Central memory CD8-positive, alpha-beta T cell (primary cell): ENCODE measurements around the gene IFNL4.

Experiments
- ATAC-seq: fragments of 150-1000 bp; cut with Tn5 transposase; replicated peaks from 2 replicates; pipeline ENCODE4 v1.10.0; 2022; ENCODE audit warnings: mild to moderate bottlenecking, moderate FRiP score, moderate number of reproducible peaks; ENCODE audit not compliant: poor library complexity, severe bottlenecking; ENCODE audit errors: extremely low read depth
- DNase-seq, 2 donors: peaks; one replicate each; pipeline ENCODE4 v3.0.0; 2021; ENCODE audit warnings: low spot score in 2 of 2
- H3K27ac Mint-ChIP-seq: one replicate; pipeline ENCODE4 v1.8.0; 2022; ENCODE audit warnings: low read depth, mild to moderate bottlenecking, moderate library complexity, mixed read lengths
- H3K27me3 Mint-ChIP-seq: one replicate; pipeline ENCODE4 v1.8.0; 2022; ENCODE audit warnings: mixed read lengths
- H3K36me3 Mint-ChIP-seq: one replicate; pipeline ENCODE4 v1.8.0; 2022; ENCODE audit warnings: mild to moderate bottlenecking, moderate library complexity, mixed read lengths; ENCODE audit not compliant: insufficient read depth
- H3K4me1 Mint-ChIP-seq: one replicate; pipeline ENCODE4 v1.8.0; 2022; ENCODE audit warnings: mixed read lengths
- H3K4me3 Mint-ChIP-seq: one replicate; pipeline ENCODE4 v1.8.0; 2022; ENCODE audit warnings: mild to moderate bottlenecking, moderate library complexity, mixed read lengths
- H3K9me3 Mint-ChIP-seq: one replicate; pipeline ENCODE4 v1.8.0; 2022; ENCODE audit warnings: mixed read lengths

Gene IFNL4

DNA sequence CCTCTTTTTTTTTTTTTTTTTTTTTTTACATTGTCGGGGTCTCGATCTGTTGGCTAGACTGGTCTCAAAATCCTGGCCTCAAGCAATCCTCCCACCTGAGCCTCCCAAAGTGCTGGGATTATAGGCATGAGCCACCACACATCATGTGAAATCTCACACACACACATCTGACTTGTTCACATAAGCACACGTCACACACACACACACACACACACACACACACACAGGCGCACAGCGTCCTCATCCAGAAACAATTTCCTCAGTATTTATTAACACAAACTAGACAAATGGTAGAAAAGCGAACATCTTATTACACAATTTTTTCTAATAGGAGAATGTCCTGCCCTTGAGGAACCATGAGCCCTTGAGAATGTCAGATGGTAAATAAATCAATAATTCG, 39.5 kb downstream of the IFNL4 start:
- no peak overlapping the region for H3K4me3 Mint-ChIP-seq
- H3K36me3 Mint-ChIP-seq: no peaks in the 10 kb centered on the region
- H3K4me1 Mint-ChIP-seq: no peaks in the 10 kb centered on the region
- no peak overlapping the region for H3K27ac Mint-ChIP-seq
- H3K9me3 Mint-ChIP-seq: no peaks in the 10 kb centered on the region
- H3K27me3 Mint-ChIP-seq: peaks cover 9% of the 10 kb centered on the region
- ATAC-seq (no peak), DNase-seq (no peak)

DNA sequence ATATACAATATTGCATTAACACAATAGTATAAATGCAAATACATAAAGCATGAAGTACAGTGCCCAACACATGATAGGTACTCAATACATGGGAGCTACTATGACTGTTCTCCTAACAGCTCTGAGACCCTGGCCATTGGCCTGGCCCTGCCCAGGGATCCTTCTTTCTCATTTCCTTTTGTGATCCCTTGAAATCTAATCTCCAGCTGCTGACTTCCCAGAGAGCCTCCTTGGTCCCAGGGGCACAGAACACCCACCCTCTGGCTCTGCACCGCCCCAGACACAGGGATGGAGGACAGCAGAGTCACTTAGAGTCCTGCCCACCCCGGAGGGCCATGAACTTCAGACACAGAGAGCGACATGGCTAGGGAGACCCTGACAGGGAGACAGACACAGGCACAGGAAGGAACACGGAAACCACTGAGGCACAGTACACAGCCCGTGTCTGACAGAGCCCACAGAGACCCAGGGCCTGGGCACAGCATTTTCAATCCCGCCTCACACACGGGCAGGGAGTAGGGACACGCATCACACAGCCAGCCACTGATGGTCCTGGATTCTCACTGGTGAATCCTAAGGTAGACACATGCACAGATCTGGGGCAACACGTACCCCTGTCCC, 40.4 kb downstream of the IFNL4 start:
- peaks cover 18% of the 10 kb centered on the region for H3K27me3 Mint-ChIP-seq
- H3K36me3 Mint-ChIP-seq: no peaks in the 10 kb centered on the region
- H3K4me3 Mint-ChIP-seq: no peak overlapping the region
- no peaks in the 10 kb centered on the region for H3K9me3 Mint-ChIP-seq
- ATAC-seq (no peak), DNase-seq (no peak)
- no peaks in the 10 kb centered on the region for H3K4me1 Mint-ChIP-seq
- H3K27ac Mint-ChIP-seq: no peak overlapping the region

DNA sequence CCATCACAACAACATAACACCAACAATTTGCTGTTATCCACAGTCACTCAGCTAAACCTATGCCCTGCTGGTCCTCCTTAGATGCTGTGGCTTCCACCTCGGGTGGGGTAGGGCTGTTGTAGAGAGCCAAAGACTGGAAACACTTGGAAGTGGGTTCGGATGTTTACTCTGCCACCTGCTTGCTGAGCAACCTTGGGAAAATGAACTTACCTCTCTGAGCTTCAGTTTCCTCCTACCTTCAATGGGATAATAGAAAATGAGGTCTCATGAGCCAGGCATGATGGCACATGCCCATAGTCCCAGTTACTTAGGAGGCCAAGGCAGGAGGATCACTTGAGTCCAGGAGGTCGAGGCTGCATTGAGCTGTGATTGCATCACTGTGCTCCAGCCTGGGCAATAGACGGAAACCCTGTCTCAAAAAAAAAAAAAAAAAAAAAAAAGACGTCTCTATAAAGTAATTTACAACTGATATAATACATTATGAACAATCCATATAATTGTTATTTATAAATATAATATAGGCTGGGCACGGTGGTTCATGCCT, 41.3 kb downstream of the IFNL4 start:
- DNase-seq (no peak), ATAC-seq (no peak)
- Mint-ChIP-seq H3K4me1 (no peaks in the 10 kb centered on the region), H3K27me3 (peaks cover 27% of the 10 kb centered on the region), H3K4me3 (no peak overlapping the region), H3K36me3 (no peaks in the 10 kb centered on the region), H3K27ac (no peak overlapping the region), H3K9me3 (no peaks in the 10 kb centered on the region)

DNA sequence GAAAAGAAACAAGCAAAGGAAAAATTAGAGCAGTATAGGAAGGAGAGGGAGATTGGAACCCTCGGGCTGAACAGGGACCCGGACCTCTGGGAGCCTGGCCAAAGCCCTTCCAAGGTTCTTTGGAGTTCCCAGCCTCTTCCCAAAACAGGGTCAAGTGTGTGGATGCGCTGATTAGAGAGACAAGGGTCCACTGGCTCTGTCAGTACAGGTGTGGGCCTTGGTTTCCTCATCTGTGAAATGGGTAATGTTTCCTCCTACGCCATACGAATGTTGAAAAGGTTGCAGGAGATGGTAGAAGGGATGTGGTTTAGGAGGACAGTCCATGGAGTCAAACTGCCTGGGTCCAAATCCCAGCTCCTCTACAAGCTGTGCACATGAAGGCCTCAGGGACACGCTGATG, 42.5 kb downstream of the IFNL4 start:
- Mint-ChIP-seq H3K4me3 (no peak overlapping the region), H3K27me3 (peaks cover 40% of the 10 kb centered on the region)

DNA sequence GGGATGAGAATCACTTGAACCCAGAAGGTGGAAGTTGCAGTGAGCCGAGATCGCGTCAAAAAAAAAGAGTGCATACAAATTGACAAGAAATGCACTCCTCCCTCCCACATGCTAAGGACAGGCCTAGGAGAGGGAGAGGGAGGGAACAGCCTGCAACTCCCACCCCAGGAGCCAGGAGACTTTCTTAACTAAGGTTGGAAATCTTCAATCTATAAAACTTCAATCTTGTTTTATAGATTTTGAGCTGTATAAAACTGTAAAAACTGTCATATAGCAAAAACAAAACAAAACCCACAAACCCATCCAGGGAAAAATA, 43.2 kb downstream of the IFNL4 start:
- H3K36me3 Mint-ChIP-seq: no peaks in the 10 kb centered on the region
- peak overlapping the region; percentile 59 for H3K27ac Mint-ChIP-seq
- DNase-seq: no peak
- ATAC-seq: no peak
- peaks cover 47% of the 10 kb centered on the region for H3K27me3 Mint-ChIP-seq
- H3K4me1 Mint-ChIP-seq: no peaks in the 10 kb centered on the region
- H3K9me3 Mint-ChIP-seq: no peaks in the 10 kb centered on the region
- no peak overlapping the region for H3K4me3 Mint-ChIP-seq

More for the DNA sequence above, 42.5 kb downstream of the IFNL4 start:
- Mint-ChIP-seq H3K9me3 (no peaks in the 10 kb centered on the region), H3K4me1 (no peaks in the 10 kb centered on the region), H3K36me3 (no peaks in the 10 kb centered on the region), H3K27ac (peak overlapping the region; percentile 59)
- no peak for DNase-seq
- no peak for ATAC-seq

DNA sequence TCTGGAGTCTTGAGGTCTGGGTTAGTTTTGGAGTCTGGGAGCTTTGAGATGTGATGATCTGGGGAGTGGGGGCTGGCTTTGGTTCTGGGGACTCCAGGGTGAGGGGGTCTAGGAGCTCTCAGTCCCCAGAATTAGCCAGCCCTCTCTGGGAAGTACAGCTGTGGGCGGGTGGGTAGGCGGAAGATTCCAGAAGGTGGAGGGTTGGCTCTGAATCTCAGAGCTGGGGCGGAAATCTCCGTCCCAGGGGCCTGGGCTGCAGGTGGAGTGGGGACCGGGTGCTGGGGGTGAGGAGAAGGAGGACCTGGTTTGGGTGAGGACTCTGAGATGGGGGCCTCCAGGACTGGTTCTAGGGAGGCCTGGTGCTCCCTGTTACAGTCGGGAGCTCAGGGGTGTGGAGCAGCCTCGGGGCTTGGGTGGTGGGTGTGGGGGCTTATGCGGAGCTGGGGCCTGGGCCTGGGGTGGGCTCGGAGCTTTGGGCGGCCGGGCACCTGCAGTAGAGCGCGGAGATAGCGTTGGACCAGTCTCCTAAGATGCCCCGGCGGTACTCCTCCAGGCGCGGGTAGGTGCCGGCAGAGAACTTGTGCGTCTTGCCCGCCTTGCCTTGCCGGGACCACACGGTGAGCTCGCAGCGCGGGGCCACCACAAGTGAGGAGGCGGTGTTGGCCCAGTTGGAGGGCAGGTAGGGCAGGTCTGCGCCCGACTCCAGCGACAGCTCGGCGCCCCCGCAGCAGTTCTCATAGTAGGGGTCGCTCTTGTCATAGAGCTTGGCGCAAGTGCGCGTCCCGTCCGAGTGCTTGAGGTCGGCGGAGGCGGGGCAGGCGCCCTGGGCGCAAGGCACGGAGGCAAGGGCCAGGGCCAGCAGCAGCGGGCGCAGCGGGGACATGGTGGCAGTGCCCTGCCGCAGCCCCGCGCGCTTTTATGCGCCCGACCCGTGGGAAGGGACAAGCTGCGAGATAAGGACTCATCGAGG, 45.0 kb downstream of the IFNL4 start, which contains the start of gene SYCN:
Gene SYCN, minus strand, starts transcription at position 892 of the 970 bp plus-strand sequence. Its CDS starts 9 bp downstream, at position 883.
- no peak for DNase-seq
- no peaks in the 10 kb centered on the region for H3K4me1 Mint-ChIP-seq
- H3K27ac Mint-ChIP-seq: no peak within 1 kb of the TSS
- ATAC-seq: no peak
- H3K36me3 Mint-ChIP-seq: no peaks in the 10 kb centered on the region
- no peak within 1 kb of the TSS for H3K4me3 Mint-ChIP-seq
- H3K27me3 Mint-ChIP-seq: peaks cover 64% of the 10 kb centered on the region
- no peaks in the 10 kb centered on the region for H3K9me3 Mint-ChIP-seq

- Mint-ChIP-seq H3K4me1 (no peaks in the 10 kb centered on the region), H3K36me3 (no peaks in the 10 kb centered on the region), H3K27me3 (peaks cover 71% of the 10 kb centered on the region), H3K27ac (no peak overlapping the region), H3K4me3 (no peak overlapping the region), H3K9me3 (no peaks in the 10 kb centered on the region)
- no peak for ATAC-seq
- no peak for DNase-seq
Observed at GRCh38 chr19:39202998-39203355, 45.7 kb downstream of the IFNL4 start.

GRCh38 chr19:39200803-39201115, 47.9 kb downstream of the IFNL4 start:
- no peak overlapping the region for H3K27ac Mint-ChIP-seq
- H3K27me3 Mint-ChIP-seq: peaks cover 91% of the 10 kb centered on the region

GRCh38 chr19:39200066-39200802, 48.4 kb downstream of the IFNL4 start:
- ATAC-seq: no peak
- no peak for DNase-seq
- Mint-ChIP-seq H3K4me1 (peaks cover 19% of the 10 kb centered on the region), H3K4me3 (no peak overlapping the region), H3K9me3 (no peaks in the 10 kb centered on the region), H3K27me3 (peaks cover 96% of the 10 kb centered on the region), H3K27ac (no peak overlapping the region), H3K36me3 (peaks cover 5% of the 10 kb centered on the region)

More at GRCh38 chr19:39200803-39201115, 47.9 kb downstream of the IFNL4 start:
- Mint-ChIP-seq H3K36me3 (peaks cover 4% of the 10 kb centered on the region), H3K4me1 (peaks cover 13% of the 10 kb centered on the region), H3K4me3 (no peak overlapping the region), H3K9me3 (no peaks in the 10 kb centered on the region)
- DNase-seq (no peak), ATAC-seq (no peak)

GRCh38 chr19:39199025-39199424, 49.6 kb downstream of the IFNL4 start:
- DNase-seq: no peak
- peaks cover 5% of the 10 kb centered on the region for H3K36me3 Mint-ChIP-seq
- no peak overlapping the region for H3K27ac Mint-ChIP-seq
- H3K4me3 Mint-ChIP-seq: no peak overlapping the region
- H3K4me1 Mint-ChIP-seq: peaks cover 23% of the 10 kb centered on the region
- peaks cover 97% of the 10 kb centered on the region for H3K27me3 Mint-ChIP-seq
- no peaks in the 10 kb centered on the region for H3K9me3 Mint-ChIP-seq
- ATAC-seq: no peak

DNA sequence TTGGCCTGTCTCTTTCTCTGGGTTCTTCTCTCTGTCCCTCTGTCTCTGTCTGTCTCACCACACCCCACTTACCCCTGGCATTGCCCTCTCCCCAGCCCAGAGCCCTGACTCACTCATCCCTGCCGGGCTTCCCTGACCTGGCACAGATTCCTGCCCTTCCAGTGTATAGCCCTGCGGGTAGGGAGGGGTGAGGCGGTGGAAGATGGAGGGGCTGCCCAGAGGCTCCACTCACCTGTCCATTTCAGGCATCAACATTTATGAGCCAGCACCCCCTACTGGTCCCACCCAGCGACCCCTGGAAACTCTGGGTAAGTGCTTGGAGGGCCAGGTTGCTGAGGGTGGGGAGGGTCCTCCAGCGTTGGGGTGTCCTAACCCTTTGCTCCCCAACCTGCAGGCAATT, 50.8 kb downstream of the IFNL4 start:
- Mint-ChIP-seq H3K4me1 (peaks cover 23% of the 10 kb centered on the region), H3K4me3 (peak overlapping the region; percentile 59), H3K27ac (no peak overlapping the region), H3K27me3 (peaks cover 93% of the 10 kb centered on the region), H3K9me3 (no peaks in the 10 kb centered on the region), H3K36me3 (peaks cover 5% of the 10 kb centered on the region)
- ATAC-seq (no peak), DNase-seq (no peak)

- H3K27ac Mint-ChIP-seq: peak within 1 kb of the TSS; percentile 78
- peak within 1 kb of the TSS; percentile 59 for H3K4me3 Mint-ChIP-seq
- peak; percentile 30 for ATAC-seq
Observed at GRCh38 chr19:39196860-39197562, 51.6 kb downstream of the IFNL4 start, which contains the start of gene NCCRP1. NCCRP1 (plus strand) TSS chr19:39196964; CDS start chr19:39196983, 19 bp downstream.

More at GRCh38 chr19:39196860-39197562, 51.6 kb downstream of the IFNL4 start, which contains the start of gene NCCRP1:
- H3K27me3 Mint-ChIP-seq: peaks cover 85% of the 10 kb centered on the region
- no peaks in the 10 kb centered on the region for H3K9me3 Mint-ChIP-seq
- peaks cover 23% of the 10 kb centered on the region for H3K4me1 Mint-ChIP-seq
- H3K36me3 Mint-ChIP-seq: peaks cover 5% of the 10 kb centered on the region
- no peak for DNase-seq
